HG03280 (cell line): ENCODE results near the gene BMERB1.
"Not testable (repeated sequence)": the region's sequence is repeated elsewhere in the genome, so short reads cannot be mapped to it uniquely, and the experiment has no call there.

Experiments
- ATAC-seq: cut with Tn5 transposase; IDR thresholded peaks from one replicate; pipeline ENCODE4 v1.9.1; 2021; ENCODE audit warnings: mild to moderate bottlenecking, moderate library complexity; ENCODE audit not compliant: unreplicated experiment

The BMERB1 gene

GRCh38 chr16:15422222-15422621 lies 12.2 kb upstream of the BMERB1 start:
- ATAC-seq = no peak

- no peak for ATAC-seq
These were observed 8.5 kb upstream of the BMERB1 start for GRCh38 chr16:15425861-15426260.

- no peak for ATAC-seq
These were observed 7.6 kb upstream of the BMERB1 start for GRCh38 chr16:15426796-15427195.

- no peak for ATAC-seq
These were observed 6.6 kb upstream of the BMERB1 start for GRCh38 chr16:15427648-15428239.

GRCh38 chr16:15430884-15431283 lies 3.5 kb upstream of the BMERB1 start:
- not testable (repeated sequence) for ATAC-seq

GRCh38 chr16:15434079-15434424 lies 336 bp upstream of the BMERB1 start:
- ATAC-seq = no peak

- ATAC-seq = no peak
These were observed 952 bp downstream of the BMERB1 start for GRCh38 chr16:15435216-15435864.

- no peak for ATAC-seq
These were observed 4.7 kb downstream of the BMERB1 start for GRCh38 chr16:15439102-15439501.

GRCh38 chr16:15439521-15439920 lies 5.1 kb downstream of the BMERB1 start:
- no peak for ATAC-seq

GRCh38 chr16:15440852-15441251 lies 6.5 kb downstream of the BMERB1 start:
- no peak for ATAC-seq

- not testable (repeated sequence) for ATAC-seq
These were observed 7.8 kb downstream of the BMERB1 start for GRCh38 chr16:15442140-15442539.

- ATAC-seq = no peak
These were observed 9.4 kb downstream of the BMERB1 start for GRCh38 chr16:15443753-15444152.

GRCh38 chr16:15444264-15444663 lies 9.9 kb downstream of the BMERB1 start:
- no peak for ATAC-seq

- no peak for ATAC-seq
These were observed 11.1 kb downstream of the BMERB1 start for GRCh38 chr16:15445450-15445849.

GRCh38 chr16:15446901-15447300 lies 12.5 kb downstream of the BMERB1 start:
- no peak for ATAC-seq

GRCh38 chr16:15450624-15451023 lies 16.2 kb downstream of the BMERB1 start:
- ATAC-seq = no peak

- no peak for ATAC-seq
These were observed 16.8 kb downstream of the BMERB1 start for GRCh38 chr16:15451098-15451731.

- no peak for ATAC-seq
These were observed 18.0 kb downstream of the BMERB1 start for GRCh38 chr16:15452246-15452855.

GRCh38 chr16:15453296-15453695 lies 18.9 kb downstream of the BMERB1 start:
- not testable (repeated sequence) for ATAC-seq

GRCh38 chr16:15454933-15455332 lies 20.5 kb downstream of the BMERB1 start:
- not testable (repeated sequence) for ATAC-seq

GRCh38 chr16:15457400-15457799 lies 23.0 kb downstream of the BMERB1 start:
- no peak for ATAC-seq

- ATAC-seq = no peak
These were observed 23.6 kb downstream of the BMERB1 start for GRCh38 chr16:15457958-15458357.
